ENCODE results near the gene HUNK.

The HUNK gene

DNA sequence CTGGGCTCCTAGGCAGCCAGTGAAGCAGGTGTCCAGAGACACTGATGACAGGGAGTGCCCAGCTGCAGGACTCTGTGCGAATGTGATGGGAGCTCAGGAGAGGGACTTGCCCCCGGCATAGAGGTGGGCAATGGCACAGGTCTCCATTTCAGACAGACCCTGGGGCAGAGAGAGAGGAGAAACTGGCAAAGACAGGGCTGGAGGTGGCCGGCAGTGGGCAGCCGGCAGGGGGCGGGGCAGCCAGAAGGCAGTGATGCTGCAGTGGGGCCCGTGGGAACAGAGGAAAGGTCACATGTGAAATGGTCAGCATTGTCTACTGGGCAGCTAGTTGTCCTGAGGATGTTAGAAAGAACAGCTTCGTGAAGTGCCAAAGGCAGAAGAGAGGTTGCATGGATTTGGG is 112.6 kb downstream of the HUNK start:
- Histone ChIP-seq H3K9me3 (ENCODE audit: control insufficient read depth, insufficient read depth, low read depth, low read length) (no peaks in the 10 kb centered on the region), H3K36me3 (ENCODE audit: control insufficient read depth, insufficient read depth, low read length) (0 out of 2 replicates have a peak, but pooled peaks cover 2% of the 10 kb centered on the region), H3K4me3 (ENCODE audit: low read depth, low read length) (no peak overlapping the region), H3K9ac (ENCODE audit: low read length) (no peak overlapping the region), H3K27ac (ENCODE audit: low read depth, low read length) (no peak overlapping the region), H3K4me1 (ENCODE audit: control insufficient read depth, insufficient read depth, low read length) (peaks cover 4% of the 10 kb centered on the region; the same call in 1 of the 2 replicates), H3K27me3 (ENCODE audit: control insufficient read depth, insufficient read depth, low read length) (no peaks in the 10 kb centered on the region)

DNA sequence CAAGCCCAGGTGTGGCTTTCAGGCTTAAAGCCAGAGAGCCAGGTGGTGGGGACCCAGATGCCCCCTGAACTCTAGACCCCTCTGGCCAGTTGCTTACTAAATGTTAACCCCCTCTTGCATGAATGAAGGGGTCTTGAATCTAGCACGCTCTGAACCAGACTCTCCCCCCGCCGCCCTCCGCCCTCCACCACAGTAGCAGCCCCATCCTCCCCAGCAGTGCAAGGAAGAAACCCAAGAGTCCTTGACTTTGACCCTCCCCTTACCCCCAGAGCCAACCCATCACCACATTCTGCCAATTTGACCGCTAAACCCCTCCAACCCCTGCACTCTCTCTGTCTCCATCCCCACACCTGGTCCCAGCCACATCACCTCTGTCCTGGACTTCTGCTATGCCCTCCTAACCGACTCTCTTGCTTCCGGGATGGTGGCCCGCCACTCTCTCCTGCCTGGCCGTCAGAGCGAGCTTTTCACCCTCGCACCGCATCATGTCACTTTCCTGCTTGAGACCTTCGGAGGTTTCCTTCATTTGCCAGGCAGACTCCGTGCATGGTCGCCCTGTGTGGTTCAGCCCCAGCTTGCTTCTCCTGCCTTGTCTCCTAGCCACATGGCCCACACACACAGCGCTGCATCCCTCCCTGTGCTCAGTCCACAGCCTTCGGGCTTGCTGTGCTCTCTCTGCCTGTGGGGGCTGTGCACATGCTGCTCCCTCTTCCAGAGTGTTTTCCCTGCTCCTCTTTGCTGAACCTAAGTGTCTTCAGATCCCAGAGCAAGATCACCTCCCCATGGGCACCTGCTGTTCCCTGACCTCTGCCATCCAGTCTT is 113.4 kb downstream of the HUNK start:
- H3K4me1 ChIP-seq (ENCODE audit: control insufficient read depth, insufficient read depth, low read length): peaks cover 4% of the 10 kb centered on the region; the same call in 1 of the 2 replicates
- no peak overlapping the region for H3K9ac ChIP-seq (ENCODE audit: low read length)
- no peaks in the 10 kb centered on the region for H3K9me3 ChIP-seq (ENCODE audit: control insufficient read depth, insufficient read depth, low read depth, low read length)
- no peaks in the 10 kb centered on the region for H3K27me3 ChIP-seq (ENCODE audit: control insufficient read depth, insufficient read depth, low read length)
- no peak overlapping the region for H3K4me3 ChIP-seq (ENCODE audit: low read depth, low read length)
- H3K27ac ChIP-seq (ENCODE audit: low read depth, low read length): no peak overlapping the region
- H3K36me3 ChIP-seq (ENCODE audit: control insufficient read depth, insufficient read depth, low read length): 0 out of 2 replicates have a peak, but pooled peaks cover 6% of the 10 kb centered on the region

DNA sequence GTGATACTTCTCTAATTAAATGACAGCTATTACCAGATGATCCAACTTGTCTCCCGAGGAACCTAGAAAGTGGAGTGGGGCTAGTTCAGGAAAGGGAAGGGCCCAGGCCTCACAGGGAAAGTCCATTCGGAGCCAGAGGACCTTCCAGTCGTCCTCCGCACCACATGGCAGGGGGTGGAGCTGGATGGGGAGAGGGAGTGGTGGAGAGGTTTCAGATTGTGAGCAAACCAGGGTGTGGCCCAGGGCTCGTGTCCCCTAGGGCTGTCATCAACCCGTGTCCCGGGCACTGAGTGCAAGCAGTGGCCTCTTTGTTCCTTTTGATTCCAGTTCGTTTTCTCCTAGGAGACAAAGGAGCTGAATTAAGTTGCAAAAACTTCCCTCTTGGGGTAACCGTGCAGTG is 114.9 kb downstream of the HUNK start:
- no peaks in the 10 kb centered on the region for H3K9me3 ChIP-seq (ENCODE audit: control insufficient read depth, insufficient read depth, low read depth, low read length)
- no peak overlapping the region for H3K9ac ChIP-seq (ENCODE audit: low read length)
- no peak overlapping the region for H3K4me3 ChIP-seq (ENCODE audit: low read depth, low read length)
- H3K36me3 ChIP-seq (ENCODE audit: control insufficient read depth, insufficient read depth, low read length): 0 out of 2 replicates have a peak, but pooled peaks cover 6% of the 10 kb centered on the region
- H3K27me3 ChIP-seq (ENCODE audit: control insufficient read depth, insufficient read depth, low read length): no peaks in the 10 kb centered on the region
- H3K4me1 ChIP-seq (ENCODE audit: control insufficient read depth, insufficient read depth, low read length): peaks cover 4% of the 10 kb centered on the region; the same call in 1 of the 2 replicates
- H3K27ac ChIP-seq (ENCODE audit: low read depth, low read length): no peak overlapping the region

DNA sequence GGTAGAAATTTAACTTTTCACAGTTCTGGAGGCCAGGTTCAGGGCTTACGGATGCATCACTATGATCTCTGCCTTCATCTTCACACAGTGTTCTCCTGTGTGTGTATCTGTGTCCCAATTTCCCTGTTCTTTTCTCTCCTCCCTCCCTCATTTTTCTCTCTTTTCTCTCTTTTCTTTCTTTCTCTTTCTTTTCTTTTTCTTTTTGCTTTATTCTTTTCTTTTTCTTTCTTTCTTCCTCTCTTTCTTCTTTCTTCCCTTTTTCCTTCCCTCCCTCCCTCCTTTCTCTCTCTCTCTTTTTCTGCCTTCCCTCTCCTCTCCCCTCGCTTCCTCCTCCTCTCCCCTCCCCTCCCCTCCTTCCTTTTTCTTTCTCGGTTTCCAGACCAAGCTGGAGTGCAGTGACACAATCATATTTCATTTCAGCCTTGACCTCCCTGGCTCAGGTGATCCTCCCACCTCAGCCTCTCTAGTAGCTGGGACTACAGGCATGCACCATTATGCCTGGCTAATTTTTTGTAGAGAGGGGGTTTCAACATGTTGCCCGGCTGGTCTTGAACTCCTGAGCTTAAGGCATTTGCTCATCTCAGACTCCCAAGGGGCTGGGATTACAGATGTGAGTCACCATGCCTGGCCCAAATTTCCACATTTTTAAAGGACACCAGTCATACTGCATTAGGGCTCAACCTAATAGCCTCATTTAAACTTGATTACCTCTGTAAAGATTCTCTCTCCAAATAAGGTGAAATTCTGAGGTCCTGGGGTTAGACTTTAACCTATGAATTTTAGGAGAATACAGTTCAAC is 115.9 kb downstream of the HUNK start:
- Histone ChIP-seq H3K9me3 (ENCODE audit: control insufficient read depth, insufficient read depth, low read depth, low read length) (no peaks in the 10 kb centered on the region), H3K27ac (ENCODE audit: low read depth, low read length) (no peak overlapping the region), H3K4me1 (ENCODE audit: control insufficient read depth, insufficient read depth, low read length) (peaks cover 4% of the 10 kb centered on the region; the same call in 1 of the 2 replicates), H3K9ac (ENCODE audit: low read length) (no peak overlapping the region), H3K27me3 (ENCODE audit: control insufficient read depth, insufficient read depth, low read length) (no peaks in the 10 kb centered on the region), H3K4me3 (ENCODE audit: low read depth, low read length) (no peak overlapping the region), H3K36me3 (ENCODE audit: control insufficient read depth, insufficient read depth, low read length) (0 out of 2 replicates have a peak, but pooled peaks cover 3% of the 10 kb centered on the region)

DNA sequence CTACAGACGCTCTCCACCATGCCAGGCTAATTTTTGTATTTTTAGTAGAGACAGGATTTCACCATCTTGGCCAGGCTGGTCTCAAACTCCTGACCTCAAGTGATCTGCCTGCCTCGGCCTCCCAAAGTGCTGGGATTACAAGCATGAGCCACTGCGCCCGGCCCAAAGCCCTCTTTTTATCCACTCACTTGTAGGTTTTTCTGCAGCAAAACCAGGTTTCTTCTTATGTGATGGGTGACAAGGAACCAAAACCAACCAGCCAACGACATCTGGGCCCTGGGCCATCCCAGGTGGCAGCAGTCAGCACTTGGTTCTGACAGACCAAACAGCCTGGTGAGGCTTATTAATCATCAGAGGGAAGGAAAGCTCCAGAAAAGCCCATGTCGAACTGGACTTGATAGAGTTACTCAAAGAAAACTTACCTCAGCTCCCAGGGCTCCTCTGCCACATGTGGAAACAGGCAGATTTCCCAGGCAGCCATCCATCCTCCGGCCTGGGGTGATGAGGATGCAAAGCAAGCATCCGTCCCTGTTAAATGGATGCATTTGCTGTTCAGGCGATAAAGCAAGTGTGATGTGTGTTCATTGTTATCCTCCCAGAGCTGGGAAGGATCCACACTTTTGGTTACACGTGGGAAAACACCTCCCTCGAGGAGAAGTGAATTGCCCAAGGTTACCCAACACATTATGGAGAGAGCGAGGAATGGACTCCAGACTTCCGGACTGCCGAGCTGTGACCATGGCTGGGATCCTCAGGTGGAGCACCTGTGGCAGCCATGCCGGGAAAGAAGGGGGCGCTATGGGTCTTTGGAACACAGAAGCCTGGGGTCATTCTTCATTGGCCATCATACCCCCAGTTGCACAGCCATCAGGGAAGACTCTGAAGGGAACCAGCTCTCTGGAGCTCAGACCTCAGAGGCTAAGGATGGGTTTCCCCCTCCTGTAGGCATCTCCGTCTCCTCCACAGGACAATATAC is 118.8 kb downstream of the HUNK start:
- peaks cover 9% of the 10 kb centered on the region for H3K36me3 ChIP-seq (ENCODE audit: control insufficient read depth, insufficient read depth, low read length)
- H3K4me3 ChIP-seq (ENCODE audit: low read depth, low read length): no peak overlapping the region
- H3K4me1 ChIP-seq (ENCODE audit: control insufficient read depth, insufficient read depth, low read length): peaks cover 4% of the 10 kb centered on the region; the same call in 1 of the 2 replicates
- H3K27ac ChIP-seq (ENCODE audit: low read depth, low read length): no peak overlapping the region
- H3K27me3 ChIP-seq (ENCODE audit: control insufficient read depth, insufficient read depth, low read length): no peaks in the 10 kb centered on the region
- H3K9me3 ChIP-seq (ENCODE audit: control insufficient read depth, insufficient read depth, low read depth, low read length): no peaks in the 10 kb centered on the region
- H3K9ac ChIP-seq (ENCODE audit: low read length): no peak overlapping the region

DNA sequence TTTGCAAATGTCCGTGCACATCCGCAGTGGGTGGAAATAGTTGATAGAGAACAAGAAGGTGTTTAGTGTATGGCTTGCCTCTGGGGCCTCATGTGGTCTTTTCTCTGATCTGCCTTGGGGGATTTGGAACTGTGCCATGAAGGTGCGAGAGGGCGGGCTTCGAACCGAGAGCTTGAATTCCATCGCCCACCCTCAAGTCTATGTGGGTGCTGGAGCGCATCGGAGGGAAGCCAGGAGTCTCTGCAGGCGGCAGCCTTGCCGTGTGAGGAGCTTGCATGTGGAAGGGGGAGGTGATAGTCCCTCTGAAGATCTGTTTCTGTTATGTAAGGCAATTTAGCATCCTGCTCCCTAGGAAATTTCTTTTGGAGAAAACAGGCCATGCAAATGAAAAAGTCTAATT is 119.6 kb downstream of the HUNK start:
- H3K36me3 ChIP-seq (ENCODE audit: control insufficient read depth, insufficient read depth, low read length): peaks cover 9% of the 10 kb centered on the region
- no peak overlapping the region for H3K9ac ChIP-seq (ENCODE audit: low read length)
- H3K4me3 ChIP-seq (ENCODE audit: low read depth, low read length): no peak overlapping the region
- no peak overlapping the region for H3K27ac ChIP-seq (ENCODE audit: low read depth, low read length)
- no peaks in the 10 kb centered on the region for H3K9me3 ChIP-seq (ENCODE audit: control insufficient read depth, insufficient read depth, low read depth, low read length)
- H3K27me3 ChIP-seq (ENCODE audit: control insufficient read depth, insufficient read depth, low read length): no peaks in the 10 kb centered on the region
- H3K4me1 ChIP-seq (ENCODE audit: control insufficient read depth, insufficient read depth, low read length): peaks cover 4% of the 10 kb centered on the region; the same call in 1 of the 2 replicates

DNA sequence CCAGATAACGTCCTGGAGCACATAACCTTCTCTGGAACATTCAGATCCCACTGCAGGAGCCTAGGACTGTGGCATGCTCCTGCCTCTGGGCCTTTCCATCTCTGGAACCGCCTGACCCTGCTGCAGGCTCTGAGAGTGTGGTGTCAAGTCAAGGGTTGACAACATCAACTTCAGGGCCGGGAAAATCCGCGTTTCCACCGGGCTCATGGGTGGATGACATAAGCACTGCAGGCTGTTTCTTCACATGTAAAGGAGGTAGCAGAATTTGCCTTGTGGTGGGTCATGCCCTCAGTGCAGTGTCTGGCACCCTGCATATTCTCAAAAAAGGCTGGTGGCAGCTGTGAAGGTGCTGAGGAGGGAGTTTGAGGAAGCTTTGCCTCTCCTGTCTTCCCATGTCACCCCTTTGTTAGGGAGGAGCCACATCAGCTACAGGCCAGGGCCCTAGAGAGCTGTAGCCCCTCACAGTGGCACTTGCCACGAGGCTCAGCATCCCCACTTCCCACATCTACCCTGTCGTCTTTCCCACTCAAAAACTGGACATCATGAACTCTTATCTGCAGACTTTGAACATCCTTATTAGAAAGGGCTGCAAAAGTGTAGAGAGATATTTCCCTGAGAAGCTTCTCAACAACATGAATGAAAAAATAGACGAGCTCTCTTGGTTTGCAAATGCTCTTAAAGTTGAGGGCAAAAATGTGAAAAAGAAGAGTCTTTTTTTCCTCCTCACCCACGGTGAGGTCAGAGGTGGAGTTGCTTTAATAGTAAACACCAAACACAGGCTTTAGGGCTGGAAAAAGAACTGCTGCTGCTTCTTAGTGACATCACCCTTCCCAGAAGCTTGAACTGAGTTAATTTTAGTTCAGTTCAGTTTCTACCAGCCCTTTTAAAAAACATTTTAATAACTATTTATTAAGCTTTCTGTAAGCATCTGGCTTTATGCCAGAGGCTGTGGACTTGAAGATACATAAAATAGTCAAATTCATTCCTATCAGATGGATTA is 121.3 kb downstream of the HUNK start:
- H3K27ac ChIP-seq (ENCODE audit: low read depth, low read length): no peak overlapping the region
- H3K9ac ChIP-seq (ENCODE audit: low read length): no peak overlapping the region
- H3K9me3 ChIP-seq (ENCODE audit: control insufficient read depth, insufficient read depth, low read depth, low read length): no peaks in the 10 kb centered on the region
- H3K4me3 ChIP-seq (ENCODE audit: low read depth, low read length): no peak overlapping the region
- H3K4me1 ChIP-seq (ENCODE audit: control insufficient read depth, insufficient read depth, low read length): no peaks in the 10 kb centered on the region
- H3K36me3 ChIP-seq (ENCODE audit: control insufficient read depth, insufficient read depth, low read length): peaks cover 17% of the 10 kb centered on the region
- no peaks in the 10 kb centered on the region for H3K27me3 ChIP-seq (ENCODE audit: control insufficient read depth, insufficient read depth, low read length)

DNA sequence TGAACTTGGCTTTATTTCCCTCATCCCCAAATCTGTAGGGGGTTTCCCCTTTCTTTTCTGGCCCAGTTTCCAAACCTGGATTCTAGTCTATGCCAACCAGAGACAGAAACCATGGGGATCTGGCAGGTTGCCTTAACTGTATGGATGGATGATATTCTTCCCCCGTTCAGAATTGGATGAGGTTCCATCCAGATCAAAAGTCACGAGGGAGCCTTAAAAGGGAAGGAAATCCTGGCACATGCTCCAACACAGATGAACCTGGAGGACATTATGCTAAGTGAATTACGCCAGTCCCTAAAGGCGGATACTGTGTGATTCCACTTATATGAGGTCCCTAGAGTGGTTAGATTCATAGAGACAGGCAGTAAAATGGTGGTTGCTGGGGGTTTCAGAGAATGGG is 124.4 kb downstream of the HUNK start:
- H3K9me3 ChIP-seq (ENCODE audit: control insufficient read depth, insufficient read depth, low read depth, low read length): no peaks in the 10 kb centered on the region
- peaks cover 17% of the 10 kb centered on the region for H3K36me3 ChIP-seq (ENCODE audit: control insufficient read depth, insufficient read depth, low read length)
- H3K9ac ChIP-seq (ENCODE audit: low read length): no peak overlapping the region
- H3K27me3 ChIP-seq (ENCODE audit: control insufficient read depth, insufficient read depth, low read length): no peaks in the 10 kb centered on the region
- no peak overlapping the region for H3K27ac ChIP-seq (ENCODE audit: low read depth, low read length)
- H3K4me3 ChIP-seq (ENCODE audit: low read depth, low read length): no peak overlapping the region
- no peaks in the 10 kb centered on the region for H3K4me1 ChIP-seq (ENCODE audit: control insufficient read depth, insufficient read depth, low read length)

DNA sequence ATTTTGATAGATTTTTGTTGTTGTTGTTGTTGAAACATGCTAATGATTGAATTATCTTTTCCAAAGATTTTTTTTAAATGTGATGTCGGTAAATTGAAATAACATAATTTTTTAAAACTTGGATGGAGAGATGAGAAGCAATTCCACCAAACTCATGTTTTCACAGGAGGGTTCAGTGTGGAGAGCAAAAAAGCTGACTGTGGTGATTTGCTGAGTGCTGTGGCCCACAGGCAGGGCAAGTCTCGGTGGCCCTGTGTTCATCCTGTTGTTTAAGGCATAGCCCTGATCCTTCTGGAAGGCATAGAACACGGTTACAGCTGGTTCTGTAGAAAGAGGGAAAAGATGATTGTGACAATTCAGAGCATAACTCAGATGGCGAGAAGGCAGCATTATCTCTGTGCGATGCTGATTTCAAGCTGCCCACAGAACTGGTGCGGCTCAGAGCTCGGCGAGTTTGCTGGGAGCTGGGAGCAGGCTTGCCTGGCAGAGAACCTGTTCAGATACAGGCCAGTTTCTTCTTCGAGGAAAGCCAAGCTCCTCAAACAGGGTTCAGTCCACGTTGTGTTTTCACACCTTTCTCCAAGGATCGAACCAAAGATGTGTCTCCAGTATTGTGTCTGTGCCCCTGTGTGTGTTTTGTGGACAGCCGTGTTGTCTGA is 127.1 kb downstream of the HUNK start:
- no peaks in the 10 kb centered on the region for H3K4me1 ChIP-seq (ENCODE audit: control insufficient read depth, insufficient read depth, low read length)
- H3K4me3 ChIP-seq (ENCODE audit: low read depth, low read length): no peak overlapping the region
- H3K27me3 ChIP-seq (ENCODE audit: control insufficient read depth, insufficient read depth, low read length): no peaks in the 10 kb centered on the region
- H3K27ac ChIP-seq (ENCODE audit: low read depth, low read length): no peak overlapping the region
- no peaks in the 10 kb centered on the region for H3K9me3 ChIP-seq (ENCODE audit: control insufficient read depth, insufficient read depth, low read depth, low read length)
- no peak overlapping the region for H3K9ac ChIP-seq (ENCODE audit: low read length)
- H3K36me3 ChIP-seq (ENCODE audit: control insufficient read depth, insufficient read depth, low read length): peaks cover 17% of the 10 kb centered on the region

Data from HUES6 (cell line).